HG03025 (cell line): ENCODE measurements around the gene CRISPLD2.
"Not testable (repeated sequence)": the region's sequence is repeated elsewhere in the genome, so short reads cannot be mapped to it uniquely, and the experiment has no call there.

Experiments used
- ATAC-seq: cut with Tn5 transposase; IDR thresholded peaks from one replicate; pipeline ENCODE4 v1.9.1; 2021; ENCODE audit warnings: mild to moderate bottlenecking, moderate library complexity; ENCODE audit not compliant: unreplicated experiment, low FRiP score

Gene CRISPLD2

GRCh38 chr16:84926462-84926861, 106.7 kb downstream of the CRISPLD2 start:
- ATAC-seq, result no peak

- ATAC-seq, result no peak
These were observed 108.1 kb downstream of the CRISPLD2 start for GRCh38 chr16:84927621-84928591.

GRCh38 chr16:84928679-84929420, 109.1 kb downstream of the CRISPLD2 start:
- ATAC-seq, result no peak

- no peak for ATAC-seq
These were observed 109.9 kb downstream of the CRISPLD2 start for GRCh38 chr16:84929421-84930297.

- no peak for ATAC-seq
These were observed 110.7 kb downstream of the CRISPLD2 start for GRCh38 chr16:84930298-84931106.

- ATAC-seq, result no peak
These were observed 111.3 kb downstream of the CRISPLD2 start for GRCh38 chr16:84931107-84931494.

- ATAC-seq, result no peak
These were observed 111.7 kb downstream of the CRISPLD2 start for GRCh38 chr16:84931506-84931905.

GRCh38 chr16:84932681-84933080, 112.9 kb downstream of the CRISPLD2 start:
- ATAC-seq, result no peak

- no peak for ATAC-seq
These were observed 114.2 kb downstream of the CRISPLD2 start for GRCh38 chr16:84933774-84934631.

GRCh38 chr16:84937196-84938005, 117.6 kb downstream of the CRISPLD2 start:
- ATAC-seq, result no peak

GRCh38 chr16:84938616-84939015, 118.8 kb downstream of the CRISPLD2 start:
- not testable (repeated sequence) for ATAC-seq

GRCh38 chr16:84940670-84941551, 121.1 kb downstream of the CRISPLD2 start:
- ATAC-seq, result no peak

GRCh38 chr16:84941921-84942320, 122.1 kb downstream of the CRISPLD2 start:
- ATAC-seq, result no peak

GRCh38 chr16:84942786-84943185, 123.0 kb downstream of the CRISPLD2 start:
- ATAC-seq, result no peak

GRCh38 chr16:84943620-84944019, 123.8 kb downstream of the CRISPLD2 start:
- no peak for ATAC-seq

GRCh38 chr16:84947022-84947421, 127.2 kb downstream of the CRISPLD2 start:
- ATAC-seq, result no peak
